Measurements from ENCODE around the gene CALML6.
A peak's percentile ranks its signal among the peaks of the same experiment; 100 is the strongest.
"Not testable (repeated sequence)": the region's sequence is repeated elsewhere in the genome, so short reads cannot be mapped to it uniquely, and the experiment has no call there.

The CALML6 gene

GRCh38 chr1:1883092-1883873, 31.8 kb upstream of the CALML6 start:
- WGBS (ENCODE audit: extremely low coverage, insufficient coverage, insufficient read length): no CpG with 5 or more reads among the region's 4 CpGs
- no peak overlapping the region for H2BK120ac ChIP-seq (ENCODE audit: insufficient read depth, low read length, poor library complexity)

GRCh38 chr1:1883890-1884289, 31.2 kb upstream of the CALML6 start:
- not testable (repeated sequence) for H2BK120ac ChIP-seq (ENCODE audit: insufficient read depth, low read length, poor library complexity); H3K4ac ChIP-seq (ENCODE audit: low read depth, low read length); H3K9me3 ChIP-seq (ENCODE audit: insufficient read depth, low read depth, low read length); H4K12ac ChIP-seq (ENCODE audit: low read depth, low read length); H3K79me1 ChIP-seq (ENCODE audit: low read length); H2BK5ac ChIP-seq (ENCODE audit: low read depth, low read length, poor library complexity); H2AK5ac ChIP-seq (ENCODE audit: low read length); H3K4me3 ChIP-seq (ENCODE audit: low read depth, low read length); H3K27me3 ChIP-seq (ENCODE audit: insufficient read depth, low read length); H2AFZ ChIP-seq (ENCODE audit: insufficient read depth, low read length, poor library complexity); H3K14ac ChIP-seq (ENCODE audit: low read length); H3K9ac ChIP-seq (ENCODE audit: low read length); H3K18ac ChIP-seq (ENCODE audit: low read length); H3K23ac ChIP-seq (ENCODE audit: low read length); H3K27ac ChIP-seq (ENCODE audit: low read depth, low read length); H4K8ac ChIP-seq (ENCODE audit: low read depth, low read length); DNase-seq; H2BK12ac ChIP-seq (ENCODE audit: low read length); H3K4me2 ChIP-seq (ENCODE audit: low read length); H4K91ac ChIP-seq (ENCODE audit: low read depth, low read length); H3K36me3 ChIP-seq (ENCODE audit: control insufficient read depth in 1 of 2, insufficient read depth in 2 of 2, low read length in 2 of 2); H3K4me1 ChIP-seq (ENCODE audit: control insufficient read depth in 1 of 2, insufficient read depth in 2 of 2, low read length in 2 of 2)
- WGBS (ENCODE audit: extremely low coverage, insufficient coverage, insufficient read length): no CpG with 5 or more reads among the region's 11 CpGs
- peaks cover 51% of the 10 kb centered on the region for H3K79me2 ChIP-seq (ENCODE audit: control insufficient read depth, insufficient read depth, low read length, poor library complexity)

More at GRCh38 chr1:1883092-1883873, 31.8 kb upstream of the CALML6 start:
- Histone ChIP-seq H3K27me3 (ENCODE audit: insufficient read depth, low read length) (no peaks in the 10 kb centered on the region), H3K27ac (ENCODE audit: low read depth, low read length) (no peak overlapping the region), H4K8ac (ENCODE audit: low read depth, low read length) (no peak overlapping the region), H3K4ac (ENCODE audit: low read depth, low read length) (peak overlapping the region; percentile 96), H3K36me3 (ENCODE audit: control insufficient read depth in 1 of 2, insufficient read depth in 2 of 2, low read length in 2 of 2) (peaks cover 8 to 10% of the 10 kb centered on the region in 2 experiments), H3K4me1 (ENCODE audit: control insufficient read depth in 1 of 2, insufficient read depth in 2 of 2, low read length in 2 of 2) (peaks cover 3% of the 10 kb centered on the region in 2 experiments), H2AK5ac (ENCODE audit: low read length) (no peak overlapping the region), H3K79me2 (ENCODE audit: control insufficient read depth, insufficient read depth, low read length, poor library complexity) (peaks cover 53% of the 10 kb centered on the region), H3K79me1 (ENCODE audit: low read length) (no peaks in the 10 kb centered on the region), H2AFZ (ENCODE audit: insufficient read depth, low read length, poor library complexity) (no peak overlapping the region), H2BK12ac (ENCODE audit: low read length) (no peak overlapping the region), H3K4me2 (ENCODE audit: low read length) (no peak overlapping the region), H3K9ac (ENCODE audit: low read length) (no peak overlapping the region), H3K14ac (ENCODE audit: low read length) (no peak overlapping the region), H3K23ac (ENCODE audit: low read length) (no peak overlapping the region), H4K12ac (ENCODE audit: low read depth, low read length) (no peak overlapping the region), H3K9me3 (ENCODE audit: insufficient read depth, low read depth, low read length) (no peaks in the 10 kb centered on the region), H2BK5ac (ENCODE audit: low read depth, low read length, poor library complexity) (no peak overlapping the region), H3K18ac (ENCODE audit: low read length) (no peak overlapping the region), H3K4me3 (ENCODE audit: low read depth, low read length) (no peak overlapping the region), H4K91ac (ENCODE audit: low read depth, low read length) (no peak overlapping the region)
- peak in 1 of 2 donors; percentile 56 for DNase-seq

GRCh38 chr1:1889090-1889750, 25.8 kb upstream of the CALML6 start:
- H2BK5ac ChIP-seq (ENCODE audit: low read depth, low read length, poor library complexity): no peak overlapping the region
- H3K79me1 ChIP-seq (ENCODE audit: low read length): peaks cover 13% of the 10 kb centered on the region
- peaks cover 7 to 17% of the 10 kb centered on the region in 2 experiments for H3K4me1 ChIP-seq (ENCODE audit: control insufficient read depth in 1 of 2, insufficient read depth in 2 of 2, low read length in 2 of 2)
- no peak overlapping the region for H3K18ac ChIP-seq (ENCODE audit: low read length)
- H2AK5ac ChIP-seq (ENCODE audit: low read length): peak overlapping the region; percentile 52
- H2BK12ac ChIP-seq (ENCODE audit: low read length): no peak overlapping the region
- peak overlapping the region; percentile 65 for H3K4me3 ChIP-seq (ENCODE audit: low read depth, low read length)
- H4K91ac ChIP-seq (ENCODE audit: low read depth, low read length): no peak overlapping the region
- no peak overlapping the region for H2BK120ac ChIP-seq (ENCODE audit: insufficient read depth, low read length, poor library complexity)
- peaks cover 31% of the 10 kb centered on the region for H3K79me2 ChIP-seq (ENCODE audit: control insufficient read depth, insufficient read depth, low read length, poor library complexity)
- H3K9ac ChIP-seq (ENCODE audit: low read length): no peak overlapping the region
- no peaks in the 10 kb centered on the region for H3K9me3 ChIP-seq (ENCODE audit: insufficient read depth, low read depth, low read length)
- DNase-seq: peak in 1 of 2 donors; percentile 29
- no CpG with 5 or more reads among the region's 9 CpGs for WGBS (ENCODE audit: extremely low coverage, insufficient coverage, insufficient read length)
- no peak overlapping the region for H3K23ac ChIP-seq (ENCODE audit: low read length)
- no peak overlapping the region for H3K14ac ChIP-seq (ENCODE audit: low read length)
- H4K12ac ChIP-seq (ENCODE audit: low read depth, low read length): no peak overlapping the region
- no peak overlapping the region for H2AFZ ChIP-seq (ENCODE audit: insufficient read depth, low read length, poor library complexity)
- no peak overlapping the region for H4K8ac ChIP-seq (ENCODE audit: low read depth, low read length)
- peak overlapping the region; percentile 99 for H3K4ac ChIP-seq (ENCODE audit: low read depth, low read length)
- H3K4me2 ChIP-seq (ENCODE audit: low read length): peak overlapping the region; percentile 57
- no peaks in the 10 kb centered on the region for H3K27me3 ChIP-seq (ENCODE audit: insufficient read depth, low read length)
- no peaks in the 10 kb centered on the region for H3K36me3 ChIP-seq (ENCODE audit: control insufficient read depth in 1 of 2, insufficient read depth in 2 of 2, low read length in 2 of 2)
- H3K27ac ChIP-seq (ENCODE audit: low read depth, low read length): no peak overlapping the region

GRCh38 chr1:1889847-1890505, 25.1 kb upstream of the CALML6 start:
- Histone ChIP-seq H4K91ac (ENCODE audit: low read depth, low read length) (peak overlapping the region; percentile 89), H3K23ac (ENCODE audit: low read length) (no peak overlapping the region), H3K9me3 (ENCODE audit: insufficient read depth, low read depth, low read length) (no peaks in the 10 kb centered on the region), H3K18ac (ENCODE audit: low read length) (peak overlapping the region; percentile 73), H2BK12ac (ENCODE audit: low read length) (no peak overlapping the region), H3K27me3 (ENCODE audit: insufficient read depth, low read length) (no peaks in the 10 kb centered on the region), H2BK120ac (ENCODE audit: insufficient read depth, low read length, poor library complexity) (peak overlapping the region; percentile 78), H3K4me3 (ENCODE audit: low read depth, low read length) (peak overlapping the region; percentile 85), H4K12ac (ENCODE audit: low read depth, low read length) (peak overlapping the region; percentile 76), H3K9ac (ENCODE audit: low read length) (peak overlapping the region; percentile 89), H3K4ac (ENCODE audit: low read depth, low read length) (peak overlapping the region; percentile 98), H2AFZ (ENCODE audit: insufficient read depth, low read length, poor library complexity) (peak overlapping the region; percentile 15), H3K27ac (ENCODE audit: low read depth, low read length) (peak overlapping the region; percentile 88), H2BK5ac (ENCODE audit: low read depth, low read length, poor library complexity) (peak overlapping the region; percentile 94), H3K79me2 (ENCODE audit: control insufficient read depth, insufficient read depth, low read length, poor library complexity) (peaks cover 29% of the 10 kb centered on the region), H3K4me2 (ENCODE audit: low read length) (peak overlapping the region; percentile 57), H3K36me3 (ENCODE audit: control insufficient read depth in 1 of 2, insufficient read depth in 2 of 2, low read length in 2 of 2) (no peaks in the 10 kb centered on the region), H2AK5ac (ENCODE audit: low read length) (peak overlapping the region; percentile 67), H4K8ac (ENCODE audit: low read depth, low read length) (peak overlapping the region; percentile 68), H3K14ac (ENCODE audit: low read length) (peak overlapping the region; percentile 71), H3K79me1 (ENCODE audit: low read length) (peaks cover 13% of the 10 kb centered on the region), H3K4me1 (ENCODE audit: control insufficient read depth in 1 of 2, insufficient read depth in 2 of 2, low read length in 2 of 2) (peaks cover 6 to 20% of the 10 kb centered on the region in 2 experiments)
- WGBS (ENCODE audit: extremely low coverage, insufficient coverage, insufficient read length): no CpG with 5 or more reads among the region's 88 CpGs
- peak; percentile 27 to 55 for DNase-seq

Measured in trophoblast cell (in vitro differentiated cells and primary cell).